ENCODE data around the gene ODF2.
"Not testable (repeated sequence)": the region's sequence is repeated elsewhere in the genome, so short reads cannot be mapped to it uniquely, and the experiment has no call there.

Gene ODF2

DNA sequence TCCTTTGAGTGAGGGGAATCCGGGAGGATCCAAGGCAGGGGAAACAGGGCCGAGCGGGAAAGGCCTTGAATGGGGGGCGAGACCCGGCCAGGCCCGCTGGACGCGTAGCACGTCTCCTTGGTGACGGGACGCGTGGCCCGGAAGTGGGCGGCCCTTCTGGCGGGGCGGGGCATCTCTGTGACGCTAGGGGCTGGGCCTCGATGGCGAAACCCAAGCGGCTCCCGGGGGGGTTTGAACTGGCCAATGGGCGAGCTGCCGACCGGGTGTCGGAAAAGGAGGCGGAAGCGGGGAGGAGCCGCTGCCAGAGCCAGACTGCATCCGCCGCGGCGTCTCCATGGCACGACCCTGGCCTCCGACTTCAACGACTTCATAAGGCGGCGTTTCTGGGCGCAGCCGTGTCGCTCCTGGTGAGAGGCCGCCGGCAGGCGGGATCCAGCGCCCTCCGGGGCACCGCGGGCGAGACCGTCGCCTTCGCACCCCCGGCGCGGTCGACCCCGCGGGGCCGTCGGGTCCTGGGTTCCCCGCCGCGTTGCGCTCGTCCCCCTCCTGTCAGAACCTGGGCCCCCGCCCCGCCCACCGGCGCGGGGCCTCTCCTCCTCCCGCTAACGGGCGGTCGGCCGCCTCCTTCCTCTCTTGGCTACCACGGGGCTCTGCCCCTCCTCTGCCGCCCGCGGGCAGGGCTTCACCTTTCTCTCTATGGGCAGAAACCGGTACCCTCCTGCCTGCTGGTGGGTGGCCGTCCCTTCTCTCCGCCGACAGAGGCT, at the start of gene ODF2:
Gene ODF2 (plus strand): TSS at position 158 of the 764 bp plus-strand sequence. CDS start 86 bp downstream, at position 244.
- peak; percentile 84 for DNase-seq

DNA sequence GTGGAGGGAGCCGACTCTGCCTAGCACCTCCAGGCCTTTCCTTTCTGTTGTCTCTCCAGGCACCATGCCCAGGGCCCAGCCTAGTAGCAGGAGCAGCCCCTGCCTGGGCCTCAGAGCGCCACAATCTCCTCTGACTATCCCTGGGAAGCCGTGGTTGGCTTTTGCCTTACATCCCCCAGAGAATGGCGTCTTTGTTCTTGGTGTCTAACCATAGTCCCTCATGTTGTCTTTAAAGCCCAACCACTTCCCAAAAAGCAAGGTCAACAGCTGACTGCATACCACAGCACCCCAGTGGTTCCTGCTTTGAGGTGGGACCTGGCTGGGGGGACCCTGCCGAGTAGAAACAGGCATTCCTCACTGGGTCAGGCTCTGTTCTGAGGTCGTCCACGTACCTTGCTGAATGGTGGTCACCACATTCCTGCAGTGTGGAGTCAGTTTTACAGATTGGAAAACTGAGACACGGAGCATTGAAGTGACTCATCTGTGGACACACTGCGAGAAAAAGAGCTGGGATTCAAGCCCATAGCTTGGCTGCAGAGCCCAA, 48.9 kb upstream of the ODF2 start:
- DNase-seq: no peak

DNA sequence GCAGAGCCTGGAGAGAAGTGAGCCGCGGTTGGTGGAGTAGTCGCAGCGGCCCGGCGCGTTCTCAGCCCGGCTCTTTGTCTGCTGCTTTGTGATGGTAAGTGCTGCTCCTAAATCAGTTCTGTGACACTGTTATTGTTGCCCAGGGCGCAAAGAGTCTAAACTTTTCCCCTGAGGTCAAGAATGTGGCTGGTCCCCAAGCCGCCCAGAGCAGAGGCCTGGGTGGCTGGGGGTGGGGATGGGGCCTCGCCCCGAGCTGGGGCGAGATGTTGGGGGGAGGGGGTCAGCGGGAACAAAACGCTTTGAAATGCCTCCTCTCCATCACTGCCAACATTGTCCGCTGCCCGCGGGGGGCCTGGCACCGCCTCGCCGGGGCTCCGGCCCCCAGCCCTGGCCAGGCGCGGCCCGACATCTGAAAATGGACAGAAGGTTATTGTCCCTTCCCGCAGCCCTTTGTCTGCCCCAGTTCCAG, 46.8 kb upstream of the ODF2 start:
- DNase-seq: no peak

DNA sequence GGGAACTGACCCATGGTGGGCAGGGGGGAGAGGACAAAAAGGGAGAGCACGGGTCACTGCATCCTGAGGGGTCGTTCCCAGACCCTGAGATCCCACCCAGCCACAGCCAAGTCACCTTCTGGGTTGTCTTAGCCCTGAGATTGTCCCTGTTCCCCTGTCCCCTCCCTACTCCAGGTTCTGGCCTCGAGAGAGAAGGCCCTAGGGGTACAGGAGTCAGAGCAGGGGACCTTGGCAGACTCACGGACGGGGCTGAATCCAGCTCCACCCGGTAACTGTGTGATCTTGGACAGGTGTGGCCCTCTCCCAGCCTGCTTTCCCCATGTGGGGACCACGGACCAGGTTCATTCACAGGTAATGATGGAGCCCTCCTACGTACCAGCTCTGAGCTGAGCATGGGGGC, 46.4 kb upstream of the ODF2 start:
- no peak for DNase-seq

DNA sequence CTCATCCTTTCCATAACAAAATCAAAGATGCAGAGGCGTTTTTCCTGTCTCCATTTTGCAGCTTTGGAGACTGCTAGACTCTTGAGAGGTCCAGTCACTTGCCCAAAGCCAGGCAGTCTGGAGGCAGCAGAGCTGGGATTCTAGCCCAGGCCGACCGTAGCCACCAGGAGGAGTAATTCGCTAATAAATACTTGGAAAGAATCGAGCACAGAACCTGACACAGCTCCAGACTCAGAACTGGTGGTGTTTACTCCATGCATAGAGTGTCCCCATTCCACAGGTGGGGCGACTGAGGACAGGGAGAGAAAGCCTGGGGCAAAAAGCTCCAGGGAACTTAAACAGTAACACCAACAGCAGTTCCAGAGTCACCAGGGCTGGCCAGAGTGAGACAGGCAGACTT, 45.8 kb upstream of the ODF2 start:
- no peak for DNase-seq

DNA sequence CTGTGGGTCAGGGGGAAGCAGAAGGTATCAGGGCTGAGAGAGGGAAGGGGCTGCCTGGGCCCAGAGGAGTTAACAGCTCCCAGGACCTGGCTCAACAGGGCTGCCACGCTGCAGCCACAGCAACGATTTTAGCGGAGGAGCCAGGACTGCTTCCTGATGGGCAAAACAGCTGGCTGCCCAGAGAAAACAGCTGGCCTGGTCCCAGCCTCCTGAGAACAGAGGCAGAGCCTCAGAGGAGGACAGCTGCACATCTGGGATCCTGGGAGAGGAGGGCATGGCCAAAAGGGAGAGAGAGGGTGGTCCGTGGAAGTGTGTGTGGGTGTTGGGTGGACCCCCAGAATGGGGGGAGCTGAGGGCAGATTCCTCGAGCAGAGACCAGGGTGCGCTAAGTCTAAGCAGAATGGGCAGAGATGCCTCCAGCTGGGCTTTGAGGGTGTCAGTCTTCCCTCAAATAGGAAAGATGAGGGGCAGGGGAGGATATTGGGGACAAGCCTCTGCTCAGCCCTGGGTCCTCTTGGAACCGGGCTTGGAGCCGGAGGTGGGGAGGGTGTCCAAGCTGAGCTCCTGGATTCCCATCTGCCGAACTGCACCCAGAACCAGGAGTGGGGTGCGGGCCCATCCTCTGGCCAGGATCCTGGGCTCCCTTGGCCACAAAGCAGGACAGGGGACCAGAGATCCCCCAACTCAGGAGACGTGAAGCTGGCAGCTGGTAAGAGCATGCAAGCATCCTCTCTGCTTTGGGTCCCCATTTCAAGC, 44.3 kb upstream of the ODF2 start:
- no peak for DNase-seq

- DNase-seq: peak; percentile 7
Measured at GRCh38 chr9:128412120-128412790, 43.6 kb upstream of the ODF2 start.

- not testable (repeated sequence) for DNase-seq
Measured at GRCh38 chr9:128413728-128414127, 42.1 kb upstream of the ODF2 start.

- DNase-seq: no peak
Measured at GRCh38 chr9:128414461-128414860, 41.3 kb upstream of the ODF2 start.

- no peak for DNase-seq
Measured at GRCh38 chr9:128415281-128415680, 40.5 kb upstream of the ODF2 start.

DNA sequence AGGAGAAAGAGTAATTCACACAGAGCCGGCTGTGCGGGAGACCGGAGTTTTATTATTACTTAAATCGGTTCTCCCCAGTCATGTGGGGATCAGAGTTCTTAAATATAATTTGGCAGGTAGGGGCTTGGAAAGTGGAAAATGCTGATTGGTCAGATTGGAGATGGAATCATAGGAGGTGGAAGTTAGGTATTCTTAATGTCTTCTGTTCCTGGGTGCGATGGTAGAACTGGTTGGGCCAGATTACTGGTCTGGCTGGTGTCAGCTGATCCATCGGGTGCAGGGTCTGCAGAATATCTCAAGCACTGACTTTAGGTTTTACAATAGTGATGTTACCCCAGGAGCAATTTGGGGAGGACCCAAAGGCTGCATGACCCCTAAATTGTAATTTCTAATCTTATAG, 39.8 kb upstream of the ODF2 start:
- no peak for DNase-seq

- no peak for DNase-seq
Measured at GRCh38 chr9:128416432-128417019, 39.3 kb upstream of the ODF2 start.

- no peak for DNase-seq
Measured at GRCh38 chr9:128419061-128419925, 36.5 kb upstream of the ODF2 start.

- no peak for DNase-seq
Measured at GRCh38 chr9:128420060-128420650, 35.7 kb upstream of the ODF2 start.

DNA sequence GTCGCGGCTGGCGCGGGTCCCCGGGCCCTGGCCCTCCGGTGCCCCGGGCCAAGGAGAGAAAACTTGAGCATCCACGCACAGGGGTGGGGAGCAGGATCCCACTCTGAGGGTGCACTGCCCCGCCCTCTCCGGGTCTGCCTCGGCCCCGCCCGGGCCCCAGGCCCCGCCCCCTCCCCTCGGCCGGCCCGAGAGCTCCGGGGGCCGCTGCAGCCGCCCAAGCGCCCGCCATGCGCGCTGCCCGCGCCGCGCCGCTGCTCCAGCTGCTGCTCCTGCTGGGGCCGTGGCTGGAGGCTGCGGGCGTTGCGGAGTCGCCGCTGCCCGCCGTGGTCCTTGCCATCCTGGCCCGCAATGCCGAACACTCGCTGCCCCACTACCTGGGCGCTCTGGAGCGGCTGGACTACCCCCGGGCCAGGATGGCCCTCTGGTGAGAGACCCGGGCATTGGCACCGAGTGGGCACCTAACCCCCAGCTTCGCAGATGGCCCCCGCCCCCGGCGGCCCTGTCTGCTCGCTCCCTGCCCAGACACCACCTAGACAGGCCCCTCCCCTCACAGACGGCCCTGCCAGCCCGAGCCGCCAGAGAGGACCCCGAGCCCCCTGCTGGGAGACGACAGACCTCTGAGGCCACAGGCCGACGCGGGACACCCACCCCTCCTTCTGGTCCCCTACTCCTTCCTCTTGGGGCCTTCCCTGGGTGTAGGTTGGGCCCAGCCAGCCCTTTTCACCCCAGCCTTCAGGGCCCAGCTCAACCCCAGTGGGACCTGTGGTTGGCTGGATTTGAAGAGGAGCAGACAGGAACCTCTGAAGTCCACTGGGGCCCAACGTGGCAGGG, 34.9 kb upstream of the ODF2 start, which contains the start of gene CERCAM:
Gene CERCAM (plus strand): TSS at position 207 of the 831 bp plus-strand sequence. CDS start 21 bp downstream, at position 228.
- no peak for DNase-seq

DNA sequence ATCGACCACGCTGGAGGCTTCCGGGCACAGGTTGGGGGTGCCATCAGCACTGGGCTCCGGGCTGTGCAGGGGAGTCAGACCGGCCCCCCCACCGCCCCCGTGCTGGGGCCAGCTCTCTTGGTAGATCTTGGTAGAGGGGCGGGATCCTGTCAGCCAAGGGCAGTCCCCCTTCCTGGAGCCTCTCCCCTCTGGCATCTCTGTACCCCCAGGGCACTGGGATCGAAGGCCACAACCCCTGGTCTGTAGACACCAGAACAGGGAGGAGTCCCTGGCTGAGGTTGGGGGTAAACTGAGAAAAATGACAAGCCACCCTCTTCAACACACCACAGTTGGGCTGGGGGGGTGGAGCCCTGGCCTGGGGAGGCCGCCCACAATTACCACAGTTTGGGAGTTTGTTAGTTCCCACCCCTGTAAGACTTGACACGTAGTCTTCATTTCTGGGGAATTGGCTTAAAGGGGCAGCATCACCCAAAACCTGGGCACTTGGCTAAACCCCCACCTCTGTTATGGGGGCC, 34.3 kb upstream of the ODF2 start:
- DNase-seq: no peak

- not testable (repeated sequence) for DNase-seq
Measured at GRCh38 chr9:128422022-128422782, 33.6 kb upstream of the ODF2 start.

DNA sequence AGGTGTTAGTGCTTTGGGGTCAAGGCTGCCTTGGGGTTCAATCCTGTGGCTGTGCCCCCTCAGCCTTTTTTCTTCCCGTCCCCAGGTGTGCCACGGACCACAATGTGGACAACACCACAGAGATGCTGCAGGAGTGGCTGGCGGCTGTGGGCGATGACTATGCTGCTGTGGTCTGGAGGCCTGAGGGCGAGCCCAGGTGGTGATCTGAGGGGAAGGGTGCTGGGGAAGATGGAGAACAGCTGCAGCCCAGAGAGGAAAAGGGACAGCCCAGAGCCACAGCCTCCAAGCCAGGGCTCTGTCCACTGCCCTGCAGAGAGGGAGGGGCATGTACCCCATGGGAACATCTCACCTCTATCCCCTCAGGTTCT, 33.0 kb upstream of the ODF2 start:
- DNase-seq: no peak

DNA sequence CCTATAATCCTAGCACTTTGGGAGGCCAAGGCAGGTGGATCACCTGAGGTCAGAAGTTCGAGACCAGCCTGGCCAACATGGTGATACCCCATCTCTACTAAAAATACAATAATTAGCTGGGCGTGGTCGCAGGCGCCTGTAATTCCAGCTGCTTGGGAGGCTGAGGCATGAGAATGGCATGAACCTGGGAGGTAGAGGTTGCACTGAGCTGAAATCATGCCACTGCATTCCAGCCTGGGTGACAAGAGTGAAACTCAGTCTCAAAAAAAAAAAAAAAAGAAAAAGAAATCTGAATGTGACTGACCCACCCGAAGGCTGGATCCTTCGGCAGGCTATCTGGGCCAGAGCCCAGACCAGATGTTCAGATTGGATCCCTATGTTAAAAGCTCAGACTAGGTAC, 32.5 kb upstream of the ODF2 start:
- DNase-seq: not testable (repeated sequence)

Measured in NCI-H2029 treated with DMSO at 0.1 percent for 48 hours (cell line).